NCI-H2029 treated with DMSO at 0.1 percent for 48 hours (cell line): ENCODE measurements around the gene USP15.

ENCODE experiments used
- DNase-seq: peaks from one replicate; lab custom pipeline; 2025; lab: John Stamatoyannopoulos, UW

USP15 gene

GRCh38 chr12:62371661-62372060 is 111.5 kb downstream of the USP15 start:
- DNase-seq, result no peak

DNA sequence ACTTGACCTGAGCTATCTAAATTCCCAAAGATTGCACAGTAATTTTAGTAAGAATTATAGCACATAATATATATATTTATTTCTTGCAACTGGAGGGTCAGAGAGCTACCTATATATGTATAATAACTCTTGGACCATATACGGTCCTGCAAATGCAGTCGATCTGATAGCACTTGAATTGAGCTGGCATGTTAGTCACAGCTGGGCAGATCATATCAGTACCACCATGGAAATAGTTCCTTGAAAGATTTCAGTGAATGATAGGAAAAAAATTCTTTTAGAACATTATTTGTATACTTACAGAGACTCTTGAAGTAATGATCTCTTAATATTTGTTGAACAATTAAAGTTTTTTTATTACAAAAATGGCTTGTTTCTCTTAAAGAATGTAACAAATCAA is 111.9 kb downstream of the USP15 start:
- no peak for DNase-seq

DNA sequence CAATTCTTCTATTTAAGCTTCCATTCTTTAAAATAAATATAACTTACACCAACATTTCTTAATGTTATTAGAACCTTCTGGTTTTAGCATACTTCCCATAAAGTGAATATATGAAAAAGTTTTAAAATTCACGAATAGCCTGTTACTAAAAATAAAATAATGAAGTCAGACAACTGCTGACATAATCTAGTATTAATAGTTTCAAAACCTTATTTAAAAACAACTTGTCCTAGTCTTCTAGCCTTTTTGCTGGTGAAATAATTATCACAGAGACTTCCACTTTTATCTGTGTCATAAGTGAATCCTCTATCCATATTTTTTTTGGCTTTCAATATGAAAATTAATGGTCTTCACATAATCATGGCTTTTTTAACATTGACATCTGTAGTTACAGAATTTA is 112.6 kb downstream of the USP15 start:
- DNase-seq, result no peak

GRCh38 chr12:62375603-62376002 is 115.4 kb downstream of the USP15 start:
- DNase-seq, result no peak

- no peak for DNase-seq
Observed at GRCh38 chr12:62379026-62379722, 119.0 kb downstream of the USP15 start.

DNA sequence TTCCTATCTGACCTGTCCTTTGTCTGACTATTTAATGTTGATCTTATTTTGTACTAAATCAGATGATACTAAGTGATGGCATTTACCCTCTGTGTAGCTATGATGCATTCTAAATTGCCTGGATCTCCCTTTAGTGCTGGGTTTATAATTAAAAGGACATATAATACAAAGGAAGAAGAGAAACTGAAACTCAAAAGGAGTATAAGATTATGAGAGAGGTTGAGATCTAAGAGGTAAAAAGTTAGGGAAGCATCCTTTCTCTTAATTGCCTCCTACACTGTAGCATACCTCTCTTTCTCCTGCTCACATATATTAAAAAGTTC is 119.5 kb downstream of the USP15 start:
- no peak for DNase-seq

- no peak for DNase-seq
Observed at GRCh38 chr12:62382526-62382925, 122.3 kb downstream of the USP15 start.

DNA sequence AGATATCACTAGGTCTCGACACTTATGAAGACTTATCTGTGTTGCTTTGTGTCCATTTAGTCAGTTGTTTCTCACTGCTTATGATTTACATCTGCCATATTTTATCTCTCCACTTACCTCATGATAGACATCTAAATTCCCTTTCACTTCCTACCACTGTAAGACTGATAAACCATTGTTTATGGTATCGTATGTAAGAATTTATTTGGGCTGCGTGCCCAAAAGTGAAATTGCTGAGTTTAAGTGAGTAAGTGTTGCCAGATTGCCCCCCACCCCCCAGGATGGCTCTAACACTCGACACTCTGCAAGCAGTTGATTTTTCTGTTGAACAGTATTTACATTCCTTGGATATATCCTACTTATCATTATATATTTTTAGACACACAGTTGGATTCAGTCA is 136.5 kb downstream of the USP15 start:
- no peak for DNase-seq

- DNase-seq, result no peak
Observed at GRCh38 chr12:62400135-62400534, 139.9 kb downstream of the USP15 start.

DNA sequence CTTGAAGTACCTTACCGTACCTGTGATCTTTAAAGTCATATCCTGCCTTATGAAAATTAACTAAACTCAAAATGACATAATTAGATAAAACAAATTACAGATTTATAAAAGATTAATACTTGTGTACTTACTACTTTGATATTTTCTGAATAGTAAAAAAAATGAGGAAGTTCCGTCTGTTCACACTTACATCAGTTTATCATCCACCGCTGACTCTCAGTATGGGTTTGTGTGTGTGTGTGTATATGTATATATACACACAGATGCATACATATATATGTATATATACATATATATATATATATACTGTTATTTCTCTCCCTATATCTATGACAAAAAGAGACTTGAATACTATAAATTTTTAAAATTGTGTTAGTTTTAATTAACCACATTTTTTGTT is 141.4 kb downstream of the USP15 start:
- DNase-seq, result no peak

GRCh38 chr12:62403031-62403430 is 142.8 kb downstream of the USP15 start:
- DNase-seq, result no peak

GRCh38 chr12:62407587-62407986 is 147.4 kb downstream of the USP15 start:
- no peak for DNase-seq

GRCh38 chr12:62409068-62409467 is 148.9 kb downstream of the USP15 start:
- DNase-seq, result no peak

DNA sequence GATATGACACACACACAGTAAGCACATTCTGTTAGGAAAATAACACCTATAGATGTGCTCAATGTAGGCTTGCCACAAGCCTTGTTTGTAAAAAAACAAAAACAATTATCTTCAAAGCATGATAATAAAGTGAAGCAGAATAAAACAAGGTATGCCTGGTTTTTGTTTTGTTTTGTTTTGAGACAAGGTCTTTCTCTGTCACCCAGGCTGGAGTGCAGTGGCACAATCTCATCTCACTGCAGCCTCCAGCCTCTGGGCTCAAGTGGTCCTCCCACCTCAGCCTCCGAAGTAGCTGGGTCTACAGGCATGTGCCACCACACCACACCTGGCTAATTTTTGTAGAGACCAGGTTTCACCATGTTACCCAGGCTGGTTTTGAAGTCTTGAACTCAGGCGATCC is 154.0 kb downstream of the USP15 start:
- no peak for DNase-seq

GRCh38 chr12:62426089-62426488 is 165.9 kb downstream of the USP15 start:
- DNase-seq, result no peak

GRCh38 chr12:62429457-62429856 is 169.3 kb downstream of the USP15 start:
- DNase-seq, result no peak

- DNase-seq, result peak; percentile 16
Observed at GRCh38 chr12:62434494-62435302, 174.5 kb downstream of the USP15 start.

GRCh38 chr12:62435303-62436163 is 175.3 kb downstream of the USP15 start:
- DNase-seq, result no peak

DNA sequence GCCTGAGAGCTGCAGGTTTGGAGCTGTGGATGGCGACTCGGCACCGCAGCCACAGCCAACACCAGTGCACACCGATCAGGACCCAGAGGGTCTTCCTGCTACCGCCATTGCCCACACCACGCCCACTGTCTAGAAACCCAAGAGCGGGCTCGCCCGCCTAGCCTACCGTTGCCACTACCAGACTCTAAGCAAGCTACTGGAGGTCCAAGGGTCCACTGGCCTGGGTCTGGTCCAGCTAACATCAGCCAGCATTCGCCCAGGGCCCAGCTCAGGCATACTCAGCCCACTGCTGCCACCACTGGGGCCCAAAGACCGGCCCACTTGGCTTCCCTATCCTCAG is 175.9 kb downstream of the USP15 start:
- no peak for DNase-seq

GRCh38 chr12:62438098-62438692 is 178.0 kb downstream of the USP15 start:
- DNase-seq, result peak; percentile 37

DNA sequence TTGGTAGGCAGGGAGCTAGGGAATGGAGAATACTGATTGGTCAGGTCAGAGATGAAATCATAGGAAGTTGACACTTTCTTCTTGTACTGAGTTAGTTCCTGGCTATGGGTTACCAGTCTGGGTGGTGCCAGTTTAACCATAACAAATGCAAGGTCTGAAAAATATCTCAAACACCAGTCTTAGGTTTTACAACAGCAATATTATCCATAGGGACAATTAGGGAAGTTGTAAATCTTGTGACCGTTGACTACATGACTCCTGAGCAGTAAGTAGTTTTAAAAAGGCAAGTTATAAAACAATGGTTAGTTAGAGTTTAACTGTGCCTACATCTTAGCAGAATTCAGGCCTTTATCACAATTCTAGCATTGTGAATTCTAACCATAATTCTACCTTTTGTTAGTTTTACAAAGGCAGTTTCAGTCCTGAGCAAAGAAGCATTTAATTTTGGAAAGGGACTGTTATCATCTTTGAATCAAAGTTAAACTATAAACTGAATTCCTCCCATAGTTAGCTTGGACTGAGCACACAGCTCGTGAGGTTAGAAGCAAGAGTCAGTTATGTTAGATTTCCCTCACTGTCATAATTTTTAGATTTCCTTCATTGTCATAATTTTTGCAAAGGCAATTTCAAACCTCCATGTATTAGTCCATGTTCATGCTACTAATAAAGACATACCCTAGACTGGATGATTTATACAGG is 186.7 kb downstream of the USP15 start:
- DNase-seq, result no peak

GRCh38 chr12:62448436-62448835 is 188.2 kb downstream of the USP15 start:
- no peak for DNase-seq
